Renal pelvis (tissue), 3 donors: ENCODE results near the gene NUMBL. TPM values are rescaled to one million over a fixed set of nuclear protein-coding genes. Genes with fewer than 3 reads are reported as not detected.

Experiments used
- polyA plus RNA-seq, 3 donors: library from polyadenylated mRNA; unstranded; fragments of 120-200 nt; gene quantifications; one replicate each; pipeline ENCODE4 v1.2.1, GENCODE V29; 2013; ENCODE audit not compliant: insufficient read length in 3 of 3

NUMBL gene
- polyA plus RNA-seq, 3 donors, result 15.0 to 16.5 (median 16.4) TPM

Other genes with a start within 250 kb of the NUMBL start
- gene SERTAD3, start 246.3 kb downstream of the NUMBL start, polyA plus RNA-seq, result 10 to 100 TPM; 36.5 to 38.6 (median 38.3) TPM
- 10 to 100 TPM; 51.8 to 54.2 (median 52.3) TPM for gene BLVRB, start 224.9 kb downstream of the NUMBL start, polyA plus RNA-seq
- 1 to 10 TPM; 1.4 to 2.0 (median 1.8) TPM for gene SPTBN4, start 223.7 kb downstream of the NUMBL start, polyA plus RNA-seq
- gene SHKBP1, start 113.8 kb downstream of the NUMBL start, polyA plus RNA-seq, result 10 to 100 TPM; 47.9 to 60.1 (median 57.9) TPM
- 100 to 1,000 TPM; 225 to 341 (median 273) TPM for gene LTBP4, start 89.3 kb downstream of the NUMBL start, polyA plus RNA-seq
- 10 to 100 TPM; 39.0 to 52.7 (median 49.0) TPM for gene COQ8B, start 26.2 kb upstream of the NUMBL start, polyA plus RNA-seq
- gene ITPKC, start 26.5 kb upstream of the NUMBL start, polyA plus RNA-seq, result 10 to 100 TPM; 14.8 to 16.9 (median 16.8) TPM
- gene ACTMAP, start 59.8 kb upstream of the NUMBL start, polyA plus RNA-seq, result 10 to 100 TPM; 16.9 to 19.7 (median 18.8) TPM
- 100 to 1,000 TPM; 112 to 138 (median 130) TPM for gene SNRPA, start 60.6 kb upstream of the NUMBL start, polyA plus RNA-seq
- 1 to 10 TPM in 2 of 3 donors, under 1 TPM in 1; 0.30 to 5.0 (median 2.5) TPM for gene MIA, start 84.9 kb upstream of the NUMBL start, polyA plus RNA-seq
- 10 to 100 TPM in 2 of 3 donors, 1 to 10 TPM in 1; 9.8 to 11.1 (median 10.6) TPM for gene RAB4B, start 87.6 kb upstream of the NUMBL start, polyA plus RNA-seq
- gene EGLN2, start 108.5 kb upstream of the NUMBL start, polyA plus RNA-seq, result 10 to 100 TPM; 72.6 to 85.6 (median 84.7) TPM
- gene CYP2A6, start 159.8 kb upstream of the NUMBL start, polyA plus RNA-seq, result under 1 TPM in 2 of 3 donors, not detected in 1; 0.14 to 0.57 TPM
- gene CYP2A7, start 191.6 kb upstream of the NUMBL start, polyA plus RNA-seq, result under 1 TPM; 0.09 to 0.29 (median 0.27) TPM